Frontal cortex (tissue), 4 donors: Measurements from ENCODE around the gene SCARB1. TPM values are rescaled to one million over a fixed set of nuclear protein-coding genes. Genes with fewer than 3 reads are reported as not detected.

ENCODE experiments used
- DNase-seq, 2 donors: peaks; one replicate each; pipeline ENCODE4 v3.0.0; 2012; ENCODE audit warnings: low spot score in 2 of 2
- FAIRE-seq: peaks from 2 replicates; lab custom pipeline; 2012; peaks lifted over from hg19 to GRCh38; lab: Jason Lieb, UNC
- total RNA-seq: library from RNA; depleted of rRNA; stranded (reverse); fragments of >200 nt; gene quantifications from one replicate; pipeline ENCODE4 v1.2.3, GENCODE V29; 2014
- donor health status: control.
- donor health status: control.
- donor health status: control.

Gene SCARB1
- total RNA-seq, 1 donor from 2014 or later: 8.6 TPM

DNA sequence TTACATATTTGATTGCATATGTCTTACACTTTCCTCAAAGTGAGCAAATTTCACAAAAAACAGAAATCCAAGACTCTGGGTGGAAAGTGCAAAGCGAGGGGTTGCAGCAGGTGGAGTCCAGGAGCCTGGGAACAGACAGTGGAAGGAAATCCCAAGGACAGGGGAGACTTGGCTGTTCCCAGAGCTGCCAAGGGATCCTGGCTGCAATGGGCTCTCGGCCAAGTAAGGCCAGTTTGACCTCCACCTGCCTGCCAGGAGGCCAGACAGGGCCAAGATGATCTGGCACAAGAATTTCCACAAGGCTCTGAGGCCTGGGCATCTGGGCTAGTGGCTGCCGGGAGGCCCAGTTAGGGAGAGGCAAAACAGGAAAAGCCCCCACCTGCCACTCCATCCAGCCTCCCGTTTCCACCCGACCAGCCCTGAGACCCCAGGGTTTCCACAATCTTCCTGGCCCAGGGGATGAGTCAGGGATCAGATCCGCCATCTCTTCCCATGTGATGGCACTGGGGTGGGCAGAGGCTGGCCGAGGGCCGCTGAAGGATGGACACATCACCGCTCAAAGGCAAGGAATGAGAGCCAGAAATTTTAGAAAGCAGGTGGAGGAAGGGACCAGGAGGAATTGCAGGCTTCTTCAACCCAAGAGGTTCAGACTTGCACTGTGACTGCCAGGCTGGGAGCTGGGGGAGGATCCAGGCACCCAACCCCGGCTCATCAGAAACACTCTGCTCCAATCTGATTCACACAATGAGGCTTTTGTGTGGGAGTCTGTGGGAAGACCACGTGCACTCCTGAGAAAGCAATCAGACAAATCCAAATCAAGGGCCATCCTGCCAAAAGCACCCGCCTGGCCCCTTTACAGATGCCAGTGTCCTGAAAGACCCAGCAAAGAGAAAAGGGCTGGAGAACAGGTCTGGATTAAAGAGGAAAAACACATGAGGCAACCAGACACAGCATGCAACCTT lies 16.3 kb downstream of the SCARB1 start:
- FAIRE-seq: no peak

DNA sequence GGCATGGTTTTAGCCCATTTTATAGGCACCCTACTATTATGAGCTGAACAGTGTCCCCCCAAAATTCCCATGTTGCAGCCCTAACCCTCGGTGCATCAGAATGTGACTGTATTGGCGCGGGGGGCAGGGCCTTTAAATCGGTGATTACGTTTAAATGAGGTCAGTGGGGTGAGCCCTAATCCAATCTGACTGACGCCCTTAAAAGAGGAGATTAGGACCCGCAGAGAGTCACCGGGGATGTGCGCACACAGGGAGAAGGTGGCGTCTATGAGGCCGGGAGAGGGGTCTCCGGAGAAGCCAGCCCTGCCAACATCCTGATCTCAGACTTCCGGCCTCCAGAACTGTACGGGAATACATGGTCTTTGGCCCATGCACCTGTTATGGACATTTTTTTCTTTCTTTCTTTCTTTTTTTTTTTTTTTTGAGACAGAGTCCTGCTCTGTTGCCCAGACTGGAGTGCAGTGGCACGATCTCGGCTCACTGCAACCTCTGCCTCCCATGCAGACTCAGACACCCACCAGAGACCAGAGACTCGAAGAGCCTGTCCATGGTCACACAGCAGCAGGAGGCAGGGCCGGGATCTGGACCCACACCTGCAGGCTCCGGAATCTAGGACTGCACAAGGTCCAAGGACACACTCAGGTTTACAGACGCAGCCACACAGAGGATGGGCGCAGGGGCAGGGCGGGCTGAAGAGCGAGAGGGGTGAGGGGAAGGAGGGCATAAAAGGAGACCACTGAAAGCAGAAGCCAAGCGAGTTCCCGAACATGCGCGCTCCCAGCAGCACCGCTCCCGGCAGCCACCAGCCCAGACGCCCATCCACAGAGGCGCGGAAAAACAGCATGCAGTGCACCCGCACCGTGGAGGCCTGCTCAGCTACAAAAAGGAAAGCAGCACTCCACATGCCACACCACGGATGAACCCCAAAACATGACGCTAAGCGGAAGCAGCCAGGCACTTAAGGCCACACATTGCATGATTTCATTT lies 19.0 kb downstream of the SCARB1 start:
- no peak for DNase-seq
- no peak for FAIRE-seq

More for the DNA sequence above, 16.3 kb downstream of the SCARB1 start:
- DNase-seq: peak; percentile 72

DNA sequence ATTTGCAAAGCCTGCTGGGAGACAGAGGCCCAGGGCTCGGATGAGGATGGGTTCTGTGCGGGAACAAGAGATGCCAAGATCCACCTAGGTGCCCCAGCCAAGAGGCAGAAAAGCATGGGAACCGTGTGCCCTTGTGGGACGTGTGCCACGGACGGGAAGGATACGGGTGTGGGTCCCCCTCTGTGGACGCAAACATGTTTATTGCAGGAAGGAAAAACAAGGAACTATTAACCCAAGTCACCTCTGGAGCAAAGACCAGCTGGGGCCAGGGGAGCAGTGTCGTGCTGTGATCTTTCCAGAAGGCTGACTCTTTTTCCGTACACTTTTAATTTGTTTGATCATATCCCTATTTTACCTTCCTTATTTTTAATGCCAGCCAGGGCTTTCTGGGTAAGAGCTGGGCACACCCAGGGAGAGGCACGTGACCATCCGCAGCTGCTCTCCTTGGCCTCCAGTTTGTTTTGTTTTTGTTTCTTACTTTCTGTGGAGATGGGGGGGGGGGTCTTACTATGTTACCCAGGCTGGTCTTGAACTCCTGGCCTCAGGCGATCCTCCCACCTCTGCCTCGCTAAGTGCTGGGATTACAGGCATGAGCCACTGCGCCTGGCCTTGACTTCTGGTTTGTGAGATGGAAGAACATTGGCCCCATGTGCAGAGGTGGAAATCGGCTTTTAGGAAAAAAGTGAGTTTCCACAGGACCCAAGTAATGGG lies 20.7 kb downstream of the SCARB1 start:
- no peak for FAIRE-seq

DNA sequence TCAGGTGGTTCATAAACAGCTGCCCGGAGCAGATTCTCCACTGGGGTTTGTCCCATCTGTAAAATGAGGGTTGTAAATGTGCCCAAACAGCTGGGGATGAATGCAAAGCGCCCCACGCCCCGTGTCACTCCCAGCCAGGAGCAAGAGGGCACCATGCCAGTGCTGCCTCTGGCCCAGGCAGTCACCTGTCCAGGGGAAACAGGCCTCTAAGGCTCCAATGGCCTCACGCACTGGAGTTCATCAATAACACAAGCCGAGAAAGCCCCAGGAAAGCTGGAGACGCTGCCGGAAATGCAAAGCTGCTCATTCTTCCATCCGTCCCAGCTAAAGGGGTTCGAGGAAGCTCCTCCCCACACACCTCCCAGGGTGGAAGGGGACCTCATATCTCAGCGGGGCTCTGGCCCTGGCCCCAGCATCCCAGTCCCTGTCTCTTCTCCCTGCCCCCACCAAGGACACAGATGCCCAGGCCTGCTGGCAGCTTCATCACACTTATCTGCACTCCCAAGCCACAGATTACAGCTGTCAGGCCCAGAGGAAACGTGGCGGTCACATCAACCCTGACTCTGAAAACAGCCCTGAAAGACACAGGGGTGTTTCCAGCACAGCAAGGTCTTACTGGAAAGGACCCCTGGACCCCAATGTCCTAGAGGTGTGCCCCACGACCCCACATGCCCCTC lies 21.5 kb downstream of the SCARB1 start:
- FAIRE-seq (no peak), DNase-seq (no peak)

More for the DNA sequence above, 20.7 kb downstream of the SCARB1 start:
- DNase-seq: no peak

DNA sequence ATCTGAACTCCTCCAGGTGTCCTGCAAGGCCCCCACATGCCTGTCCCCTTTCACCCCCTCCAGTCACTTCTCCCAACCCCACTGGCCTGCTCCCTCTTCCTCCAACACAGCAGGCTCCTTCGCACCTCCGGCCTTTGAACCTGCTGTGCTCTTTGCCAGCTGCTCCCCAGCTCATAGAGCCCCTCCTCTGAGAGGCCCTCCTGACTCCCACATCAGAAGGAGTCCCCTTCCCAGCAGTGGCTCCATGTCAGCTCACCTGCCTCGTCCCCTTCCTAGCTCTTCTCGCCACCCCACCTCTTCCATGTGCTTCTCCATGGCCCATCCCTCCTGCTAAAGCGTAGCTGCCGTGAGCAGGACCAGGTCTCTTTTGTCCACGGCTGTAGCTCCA lies 22.1 kb downstream of the SCARB1 start:
- no peak for FAIRE-seq
- DNase-seq: no peak

DNA sequence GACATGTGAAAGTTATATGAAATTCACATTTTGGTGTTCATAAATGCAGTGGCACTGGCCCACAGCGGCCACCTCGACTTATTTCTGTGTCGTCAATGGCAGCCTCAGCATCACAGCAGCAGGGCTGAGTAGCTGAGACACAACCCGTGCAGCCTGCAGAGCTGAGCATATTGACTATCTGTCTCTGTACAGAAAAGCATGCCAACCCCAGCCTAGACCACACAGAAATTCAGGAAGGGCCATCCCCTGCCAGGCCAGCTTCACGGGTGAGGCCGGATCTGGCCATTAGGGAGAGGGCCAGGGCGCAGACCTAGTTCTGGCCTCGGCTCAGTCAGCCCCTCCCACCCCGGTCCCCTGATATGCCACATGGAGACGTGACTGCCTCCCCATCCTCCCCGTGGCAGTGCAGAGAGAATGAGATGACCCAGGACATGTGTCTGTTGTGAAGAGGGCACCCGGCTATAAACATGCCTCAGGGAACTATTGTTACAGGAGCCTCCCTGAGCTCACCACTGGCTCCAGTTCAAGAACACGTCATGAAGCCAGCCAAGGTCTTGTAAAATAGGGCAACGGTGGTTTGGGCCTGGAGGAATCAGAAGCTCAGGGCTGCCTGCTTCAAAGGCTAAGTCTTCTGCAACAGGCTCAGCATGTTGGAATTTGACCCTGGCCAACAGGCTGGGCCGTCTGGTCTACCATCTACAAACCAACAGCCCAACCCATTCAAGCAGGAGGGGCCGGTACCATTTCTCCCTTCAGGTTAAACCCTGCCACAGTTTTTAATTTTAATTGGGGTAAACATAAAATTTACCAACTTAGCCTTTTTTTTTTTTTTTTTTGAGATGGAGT lies 25.5 kb downstream of the SCARB1 start:
- FAIRE-seq: no peak
- DNase-seq: peak in 1 of 2 donors; percentile 74

DNA sequence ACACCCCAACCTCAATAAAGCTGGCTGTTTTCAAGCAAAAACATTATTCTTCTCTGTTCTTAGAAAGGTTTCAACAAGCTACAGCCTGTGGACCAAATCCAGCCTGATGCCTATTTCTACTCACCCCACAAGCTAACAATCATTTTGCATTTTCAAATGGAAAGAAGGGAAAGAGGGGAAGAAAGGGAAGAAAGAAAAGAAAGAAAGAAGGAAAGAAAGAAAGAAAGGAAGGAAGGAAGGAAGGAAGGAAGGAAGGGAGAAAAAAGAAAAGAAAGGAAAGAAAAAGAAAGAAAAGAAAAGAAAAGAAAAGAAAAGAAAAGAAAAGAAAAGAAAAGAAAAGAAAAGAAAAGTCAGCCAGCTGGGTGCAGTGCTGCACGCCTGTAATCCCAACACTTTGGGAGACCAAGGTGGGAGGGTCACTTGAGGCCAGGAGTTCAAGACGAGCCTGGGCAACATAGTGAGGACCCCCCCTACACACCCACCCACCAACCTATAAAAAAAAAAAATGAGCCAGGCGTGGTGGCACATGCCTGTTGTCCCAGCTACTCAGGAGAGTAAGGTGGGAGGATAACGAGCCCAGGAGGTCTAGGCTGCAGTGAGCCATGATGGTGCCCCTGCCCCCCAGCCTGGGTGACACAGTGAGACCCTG lies 26.3 kb downstream of the SCARB1 start:
- DNase-seq (no peak), FAIRE-seq (no peak)

DNA sequence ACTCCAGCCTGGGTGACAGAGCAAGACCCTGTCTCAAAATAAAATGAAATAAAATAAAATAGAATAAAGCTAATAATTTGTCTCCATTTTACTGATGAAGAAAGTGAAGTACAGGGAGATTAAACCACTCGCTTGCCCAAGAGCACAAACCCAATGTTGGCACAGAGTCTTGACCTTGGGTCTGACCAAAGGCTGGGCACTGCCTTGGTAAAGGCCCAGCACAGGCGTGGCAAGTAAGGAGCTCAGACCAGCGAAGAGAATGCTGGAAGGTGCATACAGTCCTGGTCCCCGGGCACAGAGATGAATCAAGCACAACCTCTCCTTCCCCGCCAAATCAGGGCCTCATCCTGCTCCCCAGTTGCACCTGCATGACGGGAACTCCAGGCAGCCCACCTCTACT lies 26.9 kb downstream of the SCARB1 start:
- DNase-seq: no peak
- no peak for FAIRE-seq

DNA sequence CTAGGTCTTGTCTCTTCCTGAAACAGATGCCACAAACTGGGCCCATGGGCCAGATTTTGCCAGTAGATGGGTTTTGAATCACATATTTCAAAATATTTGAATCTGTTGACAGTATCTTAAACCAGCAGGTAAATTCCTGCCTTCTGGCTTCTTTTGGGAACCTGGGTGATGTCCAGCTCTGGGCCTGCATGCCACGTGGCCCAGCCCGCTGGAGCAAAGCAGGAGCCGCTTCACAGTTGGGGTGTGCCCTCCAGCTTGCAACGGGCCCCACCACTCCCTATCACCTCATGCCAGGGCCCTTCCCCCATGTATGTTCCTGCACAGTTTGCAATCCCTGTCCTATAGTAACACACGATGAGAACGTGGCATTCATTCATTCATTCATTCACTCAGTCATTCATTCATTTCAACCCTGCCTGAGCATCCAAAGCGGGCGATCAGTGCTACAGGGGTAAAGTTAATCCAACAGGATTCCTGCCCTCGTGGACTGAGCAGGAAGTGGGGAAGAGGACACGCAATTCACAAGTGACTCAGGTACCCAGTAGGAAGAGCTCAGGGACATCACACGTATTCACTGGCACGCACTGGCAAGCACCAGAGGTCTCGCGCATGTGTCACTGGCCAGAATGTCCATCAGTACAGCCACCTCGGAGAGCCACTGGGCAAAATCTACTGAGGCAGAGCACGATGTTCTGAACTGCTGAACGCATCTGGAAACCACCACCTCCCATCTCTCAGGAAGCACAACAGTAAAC lies 27.8 kb downstream of the SCARB1 start:
- FAIRE-seq (no peak), DNase-seq (no peak)

DNA sequence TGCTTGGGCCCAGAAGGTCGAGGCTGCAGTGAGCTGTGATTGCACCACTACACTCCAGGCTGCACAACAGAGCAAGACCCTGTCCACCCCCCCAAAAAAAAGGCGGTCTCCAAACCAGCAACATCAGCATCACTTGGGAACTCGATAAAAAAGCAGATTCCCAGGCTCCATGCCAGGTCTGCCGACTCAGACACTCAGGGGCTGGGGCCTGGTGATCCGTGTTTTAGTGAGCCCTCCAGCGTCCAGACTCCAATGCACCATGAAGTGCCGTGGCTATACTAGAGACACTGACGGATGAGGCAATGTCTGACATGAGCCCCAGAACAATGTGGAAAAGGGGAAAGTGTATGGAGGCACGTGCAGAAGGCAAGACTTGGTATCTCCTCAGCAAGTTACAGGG lies 28.8 kb downstream of the SCARB1 start:
- FAIRE-seq (no peak), DNase-seq (no peak)

DNA sequence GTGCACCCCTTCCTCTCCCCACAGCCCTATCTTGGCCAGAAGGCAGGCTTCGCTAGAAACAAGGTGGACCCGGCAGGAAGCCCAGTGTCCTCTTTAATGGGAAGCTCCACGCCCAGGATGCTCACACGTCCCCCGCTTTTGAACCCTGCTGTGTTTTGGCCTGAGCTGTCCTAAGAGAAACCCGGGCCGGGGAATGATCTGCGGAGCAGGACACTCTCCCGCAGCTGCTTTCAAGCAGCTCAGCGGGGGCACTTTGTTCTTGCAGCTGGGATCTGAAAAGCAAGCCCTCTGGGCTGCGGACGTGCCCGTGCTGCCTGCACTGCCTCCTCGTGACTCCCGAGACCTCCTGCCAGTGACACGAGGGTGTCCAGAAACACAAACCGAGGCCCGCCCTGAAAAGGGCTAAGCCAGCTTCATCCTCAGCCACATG lies 30.0 kb downstream of the SCARB1 start:
- no peak for DNase-seq
- no peak for FAIRE-seq

DNA sequence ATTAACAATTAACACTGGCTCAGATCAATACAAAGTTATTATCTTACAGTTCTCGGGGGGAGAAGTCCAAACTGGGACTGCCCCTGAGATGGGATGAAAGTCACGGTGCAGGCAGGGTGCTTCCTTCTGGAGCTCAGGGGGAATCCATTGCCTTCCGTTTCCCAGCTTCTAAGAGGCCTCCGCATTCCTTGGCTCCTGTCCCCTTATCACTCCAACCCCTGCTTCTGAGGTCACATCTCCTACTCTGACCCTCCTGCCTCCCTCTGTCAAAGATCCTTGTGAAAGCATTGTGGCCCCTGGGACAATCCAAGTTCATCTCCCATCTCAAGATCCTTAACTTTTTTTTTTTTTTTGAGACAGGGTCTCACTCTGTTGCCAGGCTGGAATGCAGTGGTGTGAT lies 30.8 kb downstream of the SCARB1 start:
- DNase-seq: no peak
- FAIRE-seq: no peak

DNA sequence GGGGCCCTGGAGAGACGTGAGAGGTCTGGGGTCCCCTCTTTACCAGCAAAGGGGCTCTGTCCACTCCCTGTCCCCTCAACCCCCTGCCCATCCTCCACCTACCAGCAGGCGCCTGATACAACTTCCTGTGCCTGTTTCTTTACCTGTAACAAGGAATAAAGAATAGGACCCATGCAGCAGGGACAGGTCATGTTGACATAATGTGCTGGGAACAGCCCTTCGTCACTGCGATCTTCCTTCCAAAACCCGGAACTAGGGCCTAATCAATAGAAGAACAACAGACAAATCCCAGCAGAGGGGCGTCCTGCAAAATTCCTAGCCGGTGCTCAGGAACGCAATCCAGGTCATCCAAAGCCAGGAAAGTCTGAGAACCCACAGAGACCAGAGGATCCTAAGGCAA lies 32.1 kb downstream of the SCARB1 start:
- no peak for DNase-seq
- no peak for FAIRE-seq

DNA sequence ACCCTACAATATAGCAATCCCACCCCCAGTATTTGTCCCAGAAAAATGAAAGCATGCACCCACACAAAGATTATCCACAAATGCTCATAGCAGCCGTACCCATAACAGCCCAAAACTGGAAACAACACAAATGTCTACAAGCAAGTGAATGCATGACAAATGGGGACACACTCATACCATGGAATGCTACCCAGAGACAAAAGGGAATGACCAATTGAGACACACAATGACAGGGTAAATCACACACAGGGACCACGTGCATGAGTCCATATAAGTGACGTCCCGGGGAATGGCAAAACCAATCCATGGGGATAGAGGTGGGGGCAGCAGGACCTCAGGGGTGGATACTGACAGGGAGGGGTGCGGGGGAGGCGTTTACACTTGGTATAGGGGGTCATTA lies 33.4 kb downstream of the SCARB1 start:
- DNase-seq (no peak), FAIRE-seq (no peak)

DNA sequence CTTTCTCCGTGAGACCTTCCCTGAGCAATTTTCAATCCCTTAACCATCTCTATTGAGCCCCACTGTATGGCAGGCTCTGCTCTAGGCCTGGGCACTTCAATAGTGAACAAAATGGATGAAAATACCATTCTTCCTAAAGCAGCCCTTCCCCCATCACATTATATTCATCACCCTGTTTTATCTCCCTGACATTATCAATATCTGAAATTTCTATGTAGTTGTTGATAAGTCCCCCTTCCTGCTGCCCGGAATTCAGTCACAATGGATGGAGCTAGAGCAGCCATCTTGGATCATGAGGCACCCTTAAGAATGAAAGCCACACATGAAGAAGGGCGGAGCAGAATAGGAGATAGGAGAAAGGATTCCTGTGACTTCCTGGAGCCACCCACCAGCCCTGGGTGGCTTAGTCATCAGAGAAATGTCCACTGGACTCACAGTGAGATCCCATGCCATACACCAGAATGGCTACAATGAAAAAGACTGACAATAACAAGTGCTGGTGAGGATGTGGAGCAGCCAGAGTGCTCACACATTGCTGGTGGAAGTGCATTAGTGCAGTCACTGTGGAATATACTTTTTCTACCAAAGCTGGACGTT lies 33.9 kb downstream of the SCARB1 start:
- DNase-seq: no peak
- no peak for FAIRE-seq

DNA sequence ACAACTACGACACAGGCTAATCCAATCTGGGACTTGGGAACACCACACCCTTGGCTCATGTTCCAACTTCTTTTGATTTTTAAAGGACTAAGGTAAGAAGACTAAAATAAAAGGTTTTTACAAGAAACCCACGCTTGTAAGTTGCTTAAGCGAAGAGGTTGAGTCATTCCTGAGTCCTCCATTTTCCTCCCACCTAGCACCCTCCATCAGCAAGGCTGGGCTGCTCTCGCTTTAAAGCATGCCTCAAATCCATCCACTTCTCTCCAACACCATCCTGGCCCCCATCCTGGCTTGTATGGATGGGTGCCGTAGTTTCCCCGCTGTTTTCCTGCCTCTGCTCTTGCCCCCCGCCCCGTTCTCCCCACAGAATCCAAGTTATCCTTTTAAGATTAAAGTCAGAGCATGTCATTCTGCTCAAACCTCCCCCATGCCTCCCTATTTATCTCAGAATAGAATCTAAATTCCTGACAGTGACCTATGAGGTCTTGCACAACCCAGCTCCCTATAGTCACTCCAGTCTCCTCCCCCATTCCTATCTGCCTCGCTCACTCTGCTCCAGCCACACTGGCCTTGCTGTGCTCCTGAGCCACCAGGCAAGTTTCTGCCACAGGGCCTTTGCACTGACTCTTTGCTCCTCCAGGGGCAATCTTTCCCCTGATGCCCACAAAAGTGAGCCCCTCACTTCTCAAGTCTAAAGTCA lies 34.5 kb downstream of the SCARB1 start:
- FAIRE-seq (no peak), DNase-seq (no peak)
